Gastroesophageal sphincter (tissue), 3 donors: ENCODE results near the gene KL.

ENCODE experiments used
- EP300 ChIP-seq: sonication (generic); formaldehyde crosslinking; IDR thresholded peaks from one replicate; pipeline ENCODE4 v1.6.1; 2017; ENCODE audit warnings: antibody characterized with exemption, mild to moderate bottlenecking
- TF ChIP-seq, protein P1 (sequence below), 4 experiments: fragments of 200-600 bp in 2 of 4; fragments of 450-650 bp in 2 of 4; sonication (generic) in 1 of 4; IDR thresholded peaks; one replicate each; pipeline ENCODE4 v1.5.1; 2017 to 2019; ENCODE audit warnings: antibody characterized with exemption in 4 of 4, mild to moderate bottlenecking in 2 of 4, moderate library complexity in 2 of 4

DNA sequence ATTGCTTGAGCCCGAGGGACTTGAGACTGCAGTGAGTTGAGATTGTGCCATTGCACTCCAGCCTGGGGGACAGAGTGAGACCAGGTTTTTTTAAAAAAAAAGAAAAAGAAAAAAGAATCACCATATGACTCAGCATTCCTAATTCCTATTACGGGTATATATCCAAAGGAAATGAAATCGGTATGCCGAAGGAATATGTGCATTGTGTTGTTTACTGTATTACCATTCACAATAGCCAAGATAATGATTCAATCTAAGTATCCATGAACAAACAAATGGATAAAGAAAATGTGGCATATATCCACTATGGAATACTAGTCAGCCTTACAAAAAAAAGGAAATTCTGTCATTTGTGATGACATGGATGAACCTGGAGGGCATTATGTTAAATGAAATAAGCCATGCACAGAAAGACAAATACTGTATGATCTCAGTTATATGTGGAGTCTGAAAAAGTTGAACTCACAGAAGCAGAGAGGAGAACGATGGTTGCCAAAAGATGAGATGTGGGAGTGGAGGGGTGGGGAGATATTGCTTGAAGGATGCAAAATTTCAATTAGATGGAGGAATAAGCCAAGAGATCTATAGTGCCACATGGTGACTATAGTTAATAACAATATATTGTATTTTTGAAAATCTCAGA is 4.3 kb upstream of the KL start:
- TF ChIP-seq, protein P1, sequence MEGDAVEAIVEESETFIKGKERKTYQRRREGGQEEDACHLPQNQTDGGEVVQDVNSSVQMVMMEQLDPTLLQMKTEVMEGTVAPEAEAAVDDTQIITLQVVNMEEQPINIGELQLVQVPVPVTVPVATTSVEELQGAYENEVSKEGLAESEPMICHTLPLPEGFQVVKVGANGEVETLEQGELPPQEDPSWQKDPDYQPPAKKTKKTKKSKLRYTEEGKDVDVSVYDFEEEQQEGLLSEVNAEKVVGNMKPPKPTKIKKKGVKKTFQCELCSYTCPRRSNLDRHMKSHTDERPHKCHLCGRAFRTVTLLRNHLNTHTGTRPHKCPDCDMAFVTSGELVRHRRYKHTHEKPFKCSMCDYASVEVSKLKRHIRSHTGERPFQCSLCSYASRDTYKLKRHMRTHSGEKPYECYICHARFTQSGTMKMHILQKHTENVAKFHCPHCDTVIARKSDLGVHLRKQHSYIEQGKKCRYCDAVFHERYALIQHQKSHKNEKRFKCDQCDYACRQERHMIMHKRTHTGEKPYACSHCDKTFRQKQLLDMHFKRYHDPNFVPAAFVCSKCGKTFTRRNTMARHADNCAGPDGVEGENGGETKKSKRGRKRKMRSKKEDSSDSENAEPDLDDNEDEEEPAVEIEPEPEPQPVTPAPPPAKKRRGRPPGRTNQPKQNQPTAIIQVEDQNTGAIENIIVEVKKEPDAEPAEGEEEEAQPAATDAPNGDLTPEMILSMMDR (IDR thresholded peaks at IDR 0.05), result no peak
- no peak for TF ChIP-seq EP300
